Prostate gland (tissue), 2 donors: ENCODE measurements around the gene COL6A5.

Experiments used
- POLR2AphosphoS5 ChIP-seq: sonication (generic); formaldehyde crosslinking; IDR thresholded peaks from one replicate; pipeline ENCODE4 v1.6.1; 2017; ENCODE audit warnings: antibody characterized with exemption
- TF ChIP-seq, protein P1 (sequence below), 4 experiments: fragments of 200-600 bp in 2 of 4; fragments of 450-650 bp in 2 of 4; sonication (generic) in 2 of 4; IDR thresholded peaks; 1 replicate in 3 of 4; 2 replicates in 1 of 4; pipeline ENCODE4 v1.5.1; 2016 to 2019; ENCODE audit warnings: antibody characterized with exemption in 4 of 4, mild to moderate bottlenecking in 2 of 4, moderate library complexity in 2 of 4

- TF ChIP-seq, protein P1, sequence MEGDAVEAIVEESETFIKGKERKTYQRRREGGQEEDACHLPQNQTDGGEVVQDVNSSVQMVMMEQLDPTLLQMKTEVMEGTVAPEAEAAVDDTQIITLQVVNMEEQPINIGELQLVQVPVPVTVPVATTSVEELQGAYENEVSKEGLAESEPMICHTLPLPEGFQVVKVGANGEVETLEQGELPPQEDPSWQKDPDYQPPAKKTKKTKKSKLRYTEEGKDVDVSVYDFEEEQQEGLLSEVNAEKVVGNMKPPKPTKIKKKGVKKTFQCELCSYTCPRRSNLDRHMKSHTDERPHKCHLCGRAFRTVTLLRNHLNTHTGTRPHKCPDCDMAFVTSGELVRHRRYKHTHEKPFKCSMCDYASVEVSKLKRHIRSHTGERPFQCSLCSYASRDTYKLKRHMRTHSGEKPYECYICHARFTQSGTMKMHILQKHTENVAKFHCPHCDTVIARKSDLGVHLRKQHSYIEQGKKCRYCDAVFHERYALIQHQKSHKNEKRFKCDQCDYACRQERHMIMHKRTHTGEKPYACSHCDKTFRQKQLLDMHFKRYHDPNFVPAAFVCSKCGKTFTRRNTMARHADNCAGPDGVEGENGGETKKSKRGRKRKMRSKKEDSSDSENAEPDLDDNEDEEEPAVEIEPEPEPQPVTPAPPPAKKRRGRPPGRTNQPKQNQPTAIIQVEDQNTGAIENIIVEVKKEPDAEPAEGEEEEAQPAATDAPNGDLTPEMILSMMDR (IDR thresholded peaks at IDR 0.05): no peak
- TF ChIP-seq POLR2AphosphoS5: no peak
Observed at GRCh38 chr3:130457671-130458070, 112.2 kb downstream of the COL6A5 start.
